A549 (cell line): Measurements from ENCODE around the gene GALNTL6.

Source experiments
- BHLHE40 ChIP-seq: IDR thresholded peaks from 2 replicates; pipeline ENCODE4 v1.6.1; 2012; ENCODE audit warnings: low read depth, low read length, inconsistent platforms
- POLR2A ChIP-seq: IDR thresholded peaks from 2 replicates; pipeline ENCODE4 v1.6.1; 2012; ENCODE audit warnings: mild to moderate bottlenecking, low read length
- RFX5 ChIP-seq: fragments of 450-650 bp; IDR thresholded peaks from 2 replicates; pipeline ENCODE4 v1.7.1; 2014; ENCODE audit warnings: antibody characterized with exemption, mild to moderate bottlenecking, moderate library complexity
- SMC3 ChIP-seq: fragments of >200 bp; sonication (Bioruptor Twin); formaldehyde crosslinking; IDR thresholded peaks from 3 replicates; pipeline ENCODE4 v1.6.1; 2018; ENCODE audit warnings: inconsistent platforms
- TP53 ChIP-seq: fragments of 250-450 bp; sonication (Bioruptor Pico); IDR thresholded peaks from 2 replicates; pipeline ENCODE4 v1.5.0; 2021; ENCODE audit warnings: mild to moderate bottlenecking, moderate library complexity
- TF ChIP-seq, protein P1 (sequence below): fragments of >200 bp; sonication (Bioruptor Twin); formaldehyde crosslinking; IDR thresholded peaks from 3 replicates; pipeline ENCODE4 v1.5.1; 2016
- TF ChIP-seq, protein P2 (sequence below): fragments of 450-650 bp; IDR thresholded peaks from 2 replicates; pipeline ENCODE4 v1.6.1; 2014; ENCODE audit warnings: antibody characterized with exemption
- TF ChIP-seq, protein P3 (sequence below): fragments of 250-450 bp; sonication (Bioruptor Pico); IDR thresholded peaks from 2 replicates; pipeline ENCODE4 v1.5.0; 2021; ENCODE audit warnings: mild to moderate bottlenecking, moderate library complexity, borderline replicate concordance
- TF ChIP-seq, protein P4 (sequence below): fragments of 250-450 bp; sonication (Bioruptor Pico); IDR thresholded peaks from 2 replicates; pipeline ENCODE4 v1.5.0; 2020; ENCODE audit warnings: low read depth, mild to moderate bottlenecking, moderate library complexity

DNA sequence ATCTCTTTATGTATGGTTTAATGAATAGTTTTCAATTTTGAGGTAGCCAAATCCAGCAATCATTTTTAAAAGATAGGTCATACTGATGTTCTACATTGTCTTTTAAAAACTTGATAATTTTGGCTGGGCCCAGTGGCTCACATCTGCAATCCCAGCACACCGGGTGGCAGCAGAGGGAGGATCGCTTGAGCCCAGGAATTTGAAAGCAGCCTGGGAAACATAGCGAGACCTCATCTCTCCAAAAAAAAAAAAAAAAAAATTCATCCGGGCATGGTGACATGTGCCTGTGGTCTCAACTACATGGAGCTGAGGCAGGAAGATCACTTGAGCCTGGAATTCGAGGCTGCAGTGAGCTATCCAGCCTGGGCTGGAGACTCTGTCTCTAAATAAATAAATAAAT, 419.8 kb downstream of the GALNTL6 start:
- TF ChIP-seq, protein P1, sequence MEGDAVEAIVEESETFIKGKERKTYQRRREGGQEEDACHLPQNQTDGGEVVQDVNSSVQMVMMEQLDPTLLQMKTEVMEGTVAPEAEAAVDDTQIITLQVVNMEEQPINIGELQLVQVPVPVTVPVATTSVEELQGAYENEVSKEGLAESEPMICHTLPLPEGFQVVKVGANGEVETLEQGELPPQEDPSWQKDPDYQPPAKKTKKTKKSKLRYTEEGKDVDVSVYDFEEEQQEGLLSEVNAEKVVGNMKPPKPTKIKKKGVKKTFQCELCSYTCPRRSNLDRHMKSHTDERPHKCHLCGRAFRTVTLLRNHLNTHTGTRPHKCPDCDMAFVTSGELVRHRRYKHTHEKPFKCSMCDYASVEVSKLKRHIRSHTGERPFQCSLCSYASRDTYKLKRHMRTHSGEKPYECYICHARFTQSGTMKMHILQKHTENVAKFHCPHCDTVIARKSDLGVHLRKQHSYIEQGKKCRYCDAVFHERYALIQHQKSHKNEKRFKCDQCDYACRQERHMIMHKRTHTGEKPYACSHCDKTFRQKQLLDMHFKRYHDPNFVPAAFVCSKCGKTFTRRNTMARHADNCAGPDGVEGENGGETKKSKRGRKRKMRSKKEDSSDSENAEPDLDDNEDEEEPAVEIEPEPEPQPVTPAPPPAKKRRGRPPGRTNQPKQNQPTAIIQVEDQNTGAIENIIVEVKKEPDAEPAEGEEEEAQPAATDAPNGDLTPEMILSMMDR: no peak
- TF ChIP-seq POLR2A (no peak), RFX5 (no peak), TP53 (CRISPR knock-in tag) (no peak), SMC3 (no peak), BHLHE40 (no peak)
- TF ChIP-seq, protein P2, sequence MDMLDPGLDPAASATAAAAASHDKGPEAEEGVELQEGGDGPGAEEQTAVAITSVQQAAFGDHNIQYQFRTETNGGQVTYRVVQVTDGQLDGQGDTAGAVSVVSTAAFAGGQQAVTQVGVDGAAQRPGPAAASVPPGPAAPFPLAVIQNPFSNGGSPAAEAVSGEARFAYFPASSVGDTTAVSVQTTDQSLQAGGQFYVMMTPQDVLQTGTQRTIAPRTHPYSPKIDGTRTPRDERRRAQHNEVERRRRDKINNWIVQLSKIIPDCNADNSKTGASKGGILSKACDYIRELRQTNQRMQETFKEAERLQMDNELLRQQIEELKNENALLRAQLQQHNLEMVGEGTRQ: no peak
- TF ChIP-seq, protein P3, sequence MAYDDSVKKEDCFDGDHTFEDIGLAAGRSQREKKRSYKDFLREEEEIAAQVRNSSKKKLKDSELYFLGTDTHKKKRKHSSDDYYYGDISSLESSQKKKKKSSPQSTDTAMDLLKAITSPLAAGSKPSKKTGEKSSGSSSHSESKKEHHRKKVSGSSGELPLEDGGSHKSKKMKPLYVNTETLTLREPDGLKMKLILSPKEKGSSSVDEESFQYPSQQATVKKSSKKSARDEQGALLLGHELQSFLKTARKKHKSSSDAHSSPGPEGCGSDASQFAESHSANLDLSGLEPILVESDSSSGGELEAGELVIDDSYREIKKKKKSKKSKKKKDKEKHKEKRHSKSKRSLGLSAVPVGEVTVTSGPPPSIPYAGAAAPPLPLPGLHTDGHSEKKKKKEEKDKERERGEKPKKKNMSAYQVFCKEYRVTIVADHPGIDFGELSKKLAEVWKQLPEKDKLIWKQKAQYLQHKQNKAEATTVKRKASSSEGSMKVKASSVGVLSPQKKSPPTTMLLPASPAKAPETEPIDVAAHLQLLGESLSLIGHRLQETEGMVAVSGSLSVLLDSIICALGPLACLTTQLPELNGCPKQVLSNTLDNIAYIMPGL: no peak
- TF ChIP-seq, protein P4, sequence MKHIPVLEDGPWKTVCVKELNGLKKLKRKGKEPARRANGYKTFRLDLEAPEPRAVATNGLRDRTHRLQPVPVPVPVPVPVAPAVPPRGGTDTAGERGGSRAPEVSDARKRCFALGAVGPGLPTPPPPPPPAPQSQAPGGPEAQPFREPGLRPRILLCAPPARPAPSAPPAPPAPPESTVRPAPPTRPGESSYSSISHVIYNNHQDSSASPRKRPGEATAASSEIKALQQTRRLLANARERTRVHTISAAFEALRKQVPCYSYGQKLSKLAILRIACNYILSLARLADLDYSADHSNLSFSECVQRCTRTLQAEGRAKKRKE: no peak
